T-helper 2 cell (primary cell): ENCODE measurements around the gene PPHLN1.

Source experiments
- DNase-seq, 5 experiments: peaks; one replicate each; pipeline versions ENCODE4 v3.0.0 to v3.0.0-alpha.2; 2012 to 2022

Gene PPHLN1

DNA sequence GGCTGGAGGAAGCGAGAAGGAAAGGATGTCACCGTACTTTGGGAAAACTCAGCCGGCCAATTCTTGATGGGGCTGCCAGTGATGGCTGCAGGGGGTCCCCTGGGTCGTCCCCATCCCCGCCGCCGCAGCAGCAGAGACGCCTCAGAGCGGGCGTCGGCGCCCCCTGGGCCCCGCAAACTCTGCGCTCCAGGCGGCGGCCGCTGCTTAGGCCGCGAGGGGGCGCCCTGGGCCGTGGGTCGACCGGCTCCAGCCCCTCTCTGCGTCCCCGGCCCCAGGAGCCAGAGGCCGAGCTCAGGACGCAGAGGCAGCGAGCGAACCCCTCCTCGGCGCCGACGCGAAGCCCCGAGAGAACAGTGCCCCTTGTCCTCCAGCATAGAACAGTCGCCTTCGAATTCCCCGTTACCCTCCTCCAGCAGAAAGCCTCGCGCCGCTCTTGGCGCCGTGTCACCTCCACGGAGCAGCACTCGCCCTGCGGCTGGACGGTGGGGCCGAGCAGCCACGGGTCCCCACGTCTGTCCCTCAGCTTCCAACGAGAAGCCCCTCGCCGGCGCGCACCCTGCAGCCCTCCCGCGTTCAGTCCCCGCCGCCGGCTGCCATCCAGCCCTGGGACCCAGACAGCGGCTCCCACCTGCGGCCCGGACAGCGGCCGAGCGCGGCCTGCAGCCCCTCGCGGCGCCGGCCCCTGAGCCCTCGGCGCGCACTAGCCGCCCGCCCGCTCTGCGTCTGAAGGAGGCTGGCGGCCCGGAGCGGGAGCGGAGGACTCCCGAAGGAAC is 157.0 kb downstream of the PPHLN1 start:
- DNase-seq, result peak in 3 of 5 experiments; percentile 14 to 31 (median 23)

GRCh38 chr12:42483521-42483790 is 157.5 kb downstream of the PPHLN1 start:
- peak in 1 of 5 experiments; percentile 4 for DNase-seq

DNA sequence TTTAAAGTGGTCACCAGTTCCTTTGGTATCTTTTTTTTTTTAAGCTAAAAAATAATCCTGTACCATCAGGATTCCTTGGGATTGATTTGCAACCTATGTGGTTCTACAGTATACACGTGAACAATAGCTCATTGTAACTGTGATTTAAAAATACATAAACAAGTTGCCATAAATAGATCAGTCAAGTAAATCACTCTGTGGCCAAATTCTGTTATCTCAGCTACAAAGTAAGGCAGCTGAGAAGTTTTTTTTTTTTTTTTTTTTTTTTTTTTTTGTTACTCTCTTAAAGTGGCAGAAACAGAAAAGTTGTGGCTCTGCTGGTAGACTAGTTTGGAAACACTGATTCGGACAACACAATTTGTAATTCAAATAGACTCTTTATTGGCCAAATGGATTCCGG is 159.0 kb downstream of the PPHLN1 start:
- no peak for DNase-seq

DNA sequence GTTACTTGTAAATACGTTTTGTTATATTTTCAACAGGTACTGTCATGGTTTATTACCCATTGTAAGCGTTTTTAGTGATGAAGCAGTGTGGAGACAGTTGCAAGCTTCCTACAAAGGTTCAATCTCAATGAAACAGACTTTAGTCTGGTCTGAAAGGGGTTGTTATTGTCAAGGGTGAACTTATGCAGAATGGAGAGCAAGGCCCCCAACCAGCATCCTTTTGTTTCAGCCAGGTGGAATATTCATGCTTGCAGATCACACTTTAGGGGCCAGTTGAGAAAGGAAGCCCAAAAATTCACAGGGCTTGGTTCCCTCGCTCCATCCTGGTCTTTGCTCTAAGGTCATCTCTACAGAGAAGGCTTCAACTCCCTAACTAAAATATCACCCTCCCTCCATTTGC is 159.9 kb downstream of the PPHLN1 start:
- DNase-seq, result no peak

GRCh38 chr12:42486407-42486806 is 160.4 kb downstream of the PPHLN1 start:
- DNase-seq, result no peak

DNA sequence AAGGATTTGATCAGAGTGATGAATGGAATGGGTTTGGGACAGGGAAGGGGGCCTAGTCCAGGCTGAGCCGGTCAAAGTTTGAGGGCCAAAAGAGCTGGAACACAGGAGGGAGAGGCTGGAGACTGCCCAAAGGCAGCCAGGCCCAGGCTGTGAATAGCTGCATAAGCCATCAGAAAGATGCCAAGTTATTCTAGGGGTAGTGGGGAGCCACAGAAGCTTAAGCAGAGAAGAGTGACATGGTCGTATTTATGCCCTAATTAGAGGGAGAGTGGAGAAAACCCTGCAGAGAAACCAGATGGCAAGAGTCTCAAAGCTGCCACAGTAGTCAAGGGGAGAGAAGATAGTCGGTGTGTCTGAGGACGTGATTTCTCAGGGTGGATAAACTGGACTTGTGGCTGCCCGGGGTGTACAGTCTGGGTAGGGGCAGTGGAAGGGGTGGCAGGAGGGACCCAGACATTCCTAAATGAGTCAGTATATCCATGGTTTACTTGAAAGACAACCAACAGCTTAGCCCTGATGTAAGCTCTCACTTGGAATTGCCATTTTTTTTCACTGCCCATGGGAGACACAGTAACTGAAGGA is 164.4 kb downstream of the PPHLN1 start:
- DNase-seq, result no peak
